ENCODE results near the gene PCDHGB2.
A peak's percentile ranks its signal among the peaks of the same experiment; 100 is the strongest.
"Not testable (repeated sequence)": the region's sequence is repeated elsewhere in the genome, so short reads cannot be mapped to it uniquely, and the experiment has no call there.

PCDHGB2 gene

GRCh38 chr5:141359790-141360426 lies at the start of gene PCDHGB2:
TSS of gene PCDHGB2 (plus strand) at chr5:141359994. CDS start at chr5:141360136, 142 bp downstream.
- DNase-seq = no peak

- no peak for DNase-seq
Observed at GRCh38 chr5:141313711-141314110, 46.1 kb upstream of the PCDHGB2 start.

- not testable (repeated sequence) for DNase-seq
Observed at GRCh38 chr5:141316963-141317362, 42.8 kb upstream of the PCDHGB2 start.

DNA sequence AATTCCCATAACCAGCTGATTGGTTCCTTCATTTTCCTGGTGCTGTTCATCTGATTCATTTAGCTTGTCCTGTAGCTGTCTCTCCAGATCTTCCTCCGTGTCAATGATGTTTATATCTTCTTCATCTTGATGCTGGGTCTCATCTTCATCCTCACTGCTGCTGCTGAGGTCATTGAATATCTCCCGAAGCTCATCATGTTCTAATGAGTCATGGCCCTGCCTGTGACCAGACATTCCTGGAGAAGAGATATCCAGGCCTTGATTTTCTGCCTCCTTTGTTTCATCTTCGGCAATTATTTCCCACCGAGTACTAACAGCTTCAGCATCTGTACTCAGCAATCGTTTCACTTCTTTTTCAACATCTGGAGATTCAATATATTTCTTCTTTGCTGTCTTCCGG lies 40.6 kb upstream of the PCDHGB2 start:
- DNase-seq = no peak

DNA sequence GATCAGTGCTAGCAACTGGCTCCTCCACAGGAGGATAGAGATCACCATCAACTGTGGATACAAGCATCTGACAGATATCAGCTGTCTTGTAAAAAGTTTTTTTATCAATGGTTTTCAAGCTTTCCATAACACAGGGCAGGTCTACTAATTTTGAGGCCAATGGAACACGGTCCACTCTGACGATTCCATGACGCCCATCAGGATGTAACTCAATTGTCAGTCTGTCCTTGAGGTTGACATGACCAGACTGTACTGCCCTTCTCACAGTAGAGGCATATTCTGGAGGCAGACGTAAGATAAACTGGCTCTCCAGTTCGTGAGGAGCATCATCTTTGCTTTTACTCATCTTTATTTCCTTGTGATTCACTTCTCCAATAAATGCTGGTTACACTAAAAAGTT lies 40.1 kb upstream of the PCDHGB2 start:
- no peak for DNase-seq

DNA sequence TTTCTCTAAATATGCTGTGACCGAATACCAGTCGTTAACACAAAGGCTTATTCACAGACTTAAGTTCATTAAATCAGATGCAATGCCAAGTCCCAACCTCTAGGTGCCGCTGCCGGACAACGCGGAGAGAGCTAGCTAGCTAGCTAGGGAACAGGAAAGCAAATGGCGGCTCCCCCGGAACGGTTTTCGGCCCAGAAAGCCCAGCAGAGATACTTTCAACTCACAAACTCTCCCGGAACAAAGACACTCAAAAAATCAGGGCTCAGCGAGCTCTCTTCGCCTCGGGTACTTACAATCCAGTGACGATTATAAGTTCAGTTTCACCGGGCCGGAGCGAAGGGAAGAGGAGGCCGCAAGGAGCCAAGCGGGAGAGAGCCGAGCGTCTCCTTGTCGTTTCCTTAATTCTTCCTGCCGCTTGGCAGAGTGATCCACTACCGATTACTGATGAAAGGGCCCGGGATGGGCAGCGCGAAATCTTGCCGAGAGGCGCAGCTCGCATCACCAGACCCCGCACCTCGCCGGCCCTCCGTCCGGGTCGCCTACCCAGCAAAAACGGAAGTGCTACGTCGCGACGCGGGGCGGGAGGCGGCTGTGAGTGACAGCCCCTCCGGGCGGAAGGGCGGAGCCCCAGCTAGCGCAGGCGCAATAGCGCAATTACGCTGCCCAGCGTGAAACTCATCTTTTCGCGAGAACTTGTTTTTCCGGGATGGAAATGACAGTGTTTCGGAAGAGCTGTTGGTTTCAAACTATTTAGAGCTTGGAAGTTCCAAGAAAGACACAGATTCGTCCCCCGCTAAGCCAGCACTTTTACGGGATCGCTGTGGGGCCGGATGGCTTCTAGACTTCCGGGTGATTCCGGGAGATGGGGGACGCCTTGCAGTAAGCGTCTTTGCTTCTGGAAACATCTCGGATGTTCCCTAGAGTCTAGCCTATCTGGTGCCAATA lies 39.3 kb upstream of the PCDHGB2 start, which contains the start of gene TAF7:
TSS of gene TAF7 (minus strand) at position 560 of the 945 bp plus-strand sequence. CDS start 740 bp downstream, outside the sequence.
- DNase-seq = peak; percentile 93

GRCh38 chr5:141322261-141322660 lies 37.5 kb upstream of the PCDHGB2 start:
- no peak for DNase-seq

DNA sequence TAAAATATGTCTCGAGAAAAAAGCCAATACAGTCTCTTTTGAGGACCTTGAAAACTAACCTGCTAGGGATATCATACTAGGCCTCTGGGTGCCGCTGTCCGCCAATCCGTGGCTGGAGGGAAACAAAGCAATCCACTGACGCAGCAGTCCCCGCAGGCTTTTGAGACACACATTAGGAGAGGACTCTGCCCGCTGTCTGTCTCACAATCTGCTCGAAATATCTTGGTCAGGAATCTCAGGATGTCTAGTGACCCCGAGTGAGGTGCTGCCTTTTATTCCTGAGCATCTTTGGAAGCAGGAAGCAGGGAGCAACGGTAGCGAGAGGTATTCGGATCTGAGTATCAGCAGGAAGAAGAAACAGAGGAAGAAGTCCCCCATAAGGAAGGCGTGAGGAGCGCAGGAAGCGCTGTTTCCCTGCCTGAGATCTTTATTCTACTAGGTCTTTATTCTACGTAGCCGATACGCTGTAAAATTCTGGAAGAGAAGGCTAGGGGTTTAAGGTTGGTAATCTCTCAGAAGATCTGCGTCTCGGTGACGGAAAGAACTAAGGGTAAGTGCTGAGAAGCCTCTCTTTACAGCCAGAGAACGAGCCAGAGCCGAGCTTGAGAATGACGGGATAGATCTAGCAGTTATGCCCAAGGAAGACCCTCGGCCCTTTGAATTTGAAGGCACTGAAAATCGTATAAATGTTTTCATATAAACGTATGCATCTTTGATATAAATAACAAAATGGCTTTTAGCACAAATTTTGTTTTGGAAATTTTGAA lies 33.5 kb upstream of the PCDHGB2 start:
- DNase-seq = peak; percentile 72

- no peak for DNase-seq
Observed at GRCh38 chr5:141328231-141328630, 31.6 kb upstream of the PCDHGB2 start.

DNA sequence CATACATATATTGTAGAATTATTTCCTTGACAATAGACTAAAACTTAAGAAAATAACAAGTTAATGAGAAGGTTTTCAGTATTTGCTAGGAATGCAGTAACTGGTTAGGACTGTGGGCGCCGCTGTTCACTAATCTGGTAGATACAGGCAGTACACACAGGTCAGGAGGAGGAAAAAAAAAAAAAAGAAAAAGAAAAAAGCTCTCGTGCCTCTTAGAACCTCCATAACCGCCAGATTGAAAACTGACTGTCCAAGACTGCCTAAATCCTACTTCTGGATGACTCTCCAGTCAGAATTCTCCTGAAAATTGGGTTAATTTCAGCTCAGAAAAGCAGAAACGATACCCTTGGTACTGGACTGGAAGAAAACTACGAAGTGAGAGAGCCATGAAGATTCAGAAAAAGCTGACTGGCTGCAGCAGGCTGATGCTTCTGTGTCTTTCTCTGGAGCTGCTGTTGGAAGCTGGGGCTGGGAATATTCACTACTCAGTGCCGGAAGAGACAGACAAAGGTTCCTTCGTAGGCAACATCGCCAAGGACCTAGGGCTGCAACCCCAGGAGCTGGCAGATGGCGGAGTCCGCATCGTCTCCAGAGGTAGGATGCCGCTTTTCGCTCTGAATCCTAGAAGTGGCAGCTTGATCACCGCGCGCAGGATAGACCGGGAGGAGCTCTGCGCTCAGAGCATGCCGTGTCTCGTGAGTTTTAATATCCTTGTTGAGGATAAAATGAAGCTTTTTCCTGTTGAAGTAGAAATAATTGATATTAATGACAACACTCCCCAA lies 29.3 kb upstream of the PCDHGB2 start, which contains the start of gene PCDHGA1:
TSS of gene PCDHGA1 (plus strand) at position 216 of the 782 bp plus-strand sequence.
- DNase-seq = no peak

DNA sequence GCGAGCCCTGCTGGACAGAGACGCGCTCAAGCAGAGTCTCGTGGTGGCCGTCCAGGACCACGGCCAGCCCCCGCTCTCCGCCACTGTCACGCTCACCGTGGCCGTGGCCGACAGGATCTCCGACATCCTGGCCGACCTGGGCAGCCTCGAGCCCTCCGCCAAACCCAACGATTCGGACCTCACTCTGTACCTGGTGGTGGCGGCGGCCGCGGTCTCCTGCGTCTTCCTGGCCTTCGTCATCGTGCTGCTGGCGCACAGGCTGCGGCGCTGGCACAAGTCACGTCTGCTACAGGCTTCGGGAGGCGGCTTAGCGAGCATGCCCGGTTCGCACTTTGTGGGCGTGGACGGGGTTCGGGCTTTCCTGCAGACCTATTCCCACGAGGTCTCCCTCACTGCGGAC lies 27.2 kb upstream of the PCDHGB2 start:
- not testable (repeated sequence) for DNase-seq

GRCh38 chr5:141338538-141339306 lies 21.1 kb upstream of the PCDHGB2 start, which contains the start of gene PCDHGA2:
TSS of gene PCDHGA2 (plus strand) at chr5:141338760.
- DNase-seq = no peak

GRCh38 chr5:141340781-141341354 lies 18.9 kb upstream of the PCDHGB2 start:
- DNase-seq = not testable (repeated sequence)

- DNase-seq = no peak
Observed at GRCh38 chr5:141342773-141343172, 17.0 kb upstream of the PCDHGB2 start.

DNA sequence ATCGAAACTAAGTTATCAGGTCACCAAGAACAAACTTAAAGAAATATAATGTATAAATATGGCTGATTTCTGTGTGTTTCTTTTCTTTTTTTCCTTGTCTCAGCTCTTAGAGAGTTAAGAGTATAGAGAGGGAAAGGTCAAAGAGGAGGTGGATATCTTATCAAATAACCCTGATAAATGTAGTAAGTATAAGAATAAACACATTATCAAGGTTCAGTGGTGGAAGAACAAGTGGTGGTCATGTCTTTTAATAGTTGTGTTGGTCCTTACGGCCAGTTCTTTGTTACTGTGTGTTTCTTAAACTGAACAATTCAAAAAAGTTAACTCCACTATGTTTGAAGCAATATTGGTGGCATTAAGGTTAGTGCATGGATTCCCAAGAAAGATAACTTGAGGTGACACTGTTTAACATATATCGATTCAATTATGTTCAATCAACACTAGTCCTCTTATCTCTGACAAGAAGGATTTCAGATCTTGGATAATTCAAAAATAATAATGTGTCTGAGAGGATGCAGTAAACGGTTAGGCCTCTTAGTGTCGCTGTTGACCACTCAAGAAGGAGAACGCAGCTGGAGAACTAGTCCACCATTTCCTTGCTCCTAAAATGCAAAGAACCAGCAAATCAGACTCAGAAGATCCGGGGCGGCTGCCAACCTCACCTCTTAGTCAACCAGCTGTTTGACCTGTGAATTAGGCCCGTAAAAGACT lies 16.4 kb upstream of the PCDHGB2 start, which contains the start of gene PCDHGA3:
TSS of gene PCDHGA3 (plus strand) at position 588 of the 711 bp plus-strand sequence. CDS start 205 bp downstream, outside the sequence.
- DNase-seq = no peak

DNA sequence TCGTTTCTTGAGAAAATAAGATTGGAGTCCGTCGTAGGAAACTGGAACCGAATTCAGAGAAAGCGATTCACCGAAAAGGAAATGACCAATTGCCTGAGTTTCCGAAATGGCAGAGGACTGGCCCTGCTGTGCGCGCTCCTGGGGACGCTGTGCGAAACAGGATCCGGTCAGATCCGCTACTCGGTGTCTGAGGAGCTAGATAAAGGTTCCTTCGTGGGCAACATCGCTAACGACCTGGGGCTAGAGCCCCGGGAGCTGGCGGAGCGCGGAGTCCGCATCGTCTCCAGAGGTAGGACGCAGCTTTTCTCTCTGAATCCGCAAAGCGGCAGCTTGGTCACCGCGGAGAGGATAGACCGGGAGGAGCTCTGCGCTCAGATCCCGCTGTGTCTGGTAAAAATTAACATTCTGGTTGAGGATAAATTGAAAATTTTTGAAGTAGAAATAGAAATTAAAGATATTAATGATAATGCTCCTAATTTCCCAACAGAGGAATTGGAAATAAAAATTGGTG lies 15.8 kb upstream of the PCDHGB2 start:
- DNase-seq = no peak

DNA sequence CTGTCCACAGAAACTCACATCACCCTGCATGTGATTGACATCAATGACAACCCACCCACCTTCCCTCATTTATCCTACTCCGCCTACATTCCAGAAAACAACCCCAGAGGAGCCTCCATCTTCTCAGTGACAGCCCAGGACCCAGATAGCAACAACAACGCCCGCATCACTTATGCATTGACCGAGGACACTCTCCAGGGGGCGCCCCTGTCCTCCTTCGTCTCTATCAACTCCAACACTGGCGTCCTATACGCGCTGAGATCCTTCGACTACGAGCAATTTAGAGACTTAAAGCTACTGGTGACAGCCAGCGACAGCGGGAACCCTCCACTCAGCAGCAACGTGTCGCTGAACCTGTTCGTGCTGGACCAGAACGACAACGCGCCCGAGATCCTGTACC lies 14.5 kb upstream of the PCDHGB2 start:
- DNase-seq = no peak

DNA sequence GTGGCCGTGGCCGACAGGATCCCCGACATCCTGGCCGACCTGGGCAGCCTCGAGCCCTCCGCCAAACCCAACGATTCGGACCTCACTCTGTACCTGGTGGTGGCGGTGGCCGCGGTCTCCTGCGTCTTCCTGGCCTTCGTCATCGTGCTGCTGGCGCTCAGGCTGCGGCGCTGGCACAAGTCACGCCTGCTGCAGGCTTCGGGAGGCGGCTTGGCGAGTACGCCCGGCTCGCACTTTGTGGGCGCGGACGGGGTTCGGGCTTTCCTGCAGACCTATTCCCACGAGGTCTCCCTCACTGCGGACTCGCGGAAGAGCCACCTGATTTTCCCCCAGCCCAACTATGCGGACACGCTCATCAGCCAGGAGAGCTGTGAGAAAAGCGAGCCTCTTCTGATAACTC lies 13.8 kb upstream of the PCDHGB2 start:
- not testable (repeated sequence) for DNase-seq

- peak; percentile 18 for DNase-seq
Observed at GRCh38 chr5:141349917-141350619, 9.7 kb upstream of the PCDHGB2 start, which contains the start of gene PCDHGB1. TSS of gene PCDHGB1 (plus strand) at chr5:141350099. CDS start at chr5:141350261, 162 bp downstream.

Data from stimulated activated CD4-positive, alpha-beta T cell treated with anti-CD3 and anti-CD28 coated beads, Interleukin-4, amount 100 ng/mL, for 24 hours (primary cell).